K562 (cell line): Measurements from ENCODE around the gene ATAD3C. TPM values are rescaled to one million over a fixed set of nuclear protein-coding genes. Genes with fewer than 3 reads are reported as not detected.

ENCODE experiments used
- ASH1L ChIP-seq: fragments of 450-650 bp; IDR thresholded peaks from 2 replicates; pipeline ENCODE4 v1.6.1; 2018; ENCODE audit warnings: borderline replicate concordance, mild to moderate bottlenecking, low read depth; ENCODE audit not compliant: partially characterized antibody
- ATF7 ChIP-seq: fragments of 450-650 bp; IDR thresholded peaks from 2 replicates; pipeline ENCODE4 v1.7.1; 2014; ENCODE audit warnings: mild to moderate bottlenecking, moderate library complexity
- CGGBP1 ChIP-seq: fragments of 250-450 bp; sonication (Bioruptor Pico); IDR thresholded peaks from 2 replicates; pipeline ENCODE4 v1.9.0; 2021; ENCODE audit warnings: mild to moderate bottlenecking
- E2F3 ChIP-seq: fragments of 250-450 bp; sonication (Bioruptor Pico); IDR thresholded peaks from 2 replicates; pipeline ENCODE4 v1.4.0; 2020; ENCODE audit warnings: mild to moderate bottlenecking
- HNRNPL ChIP-seq: fragments of 200-400 bp; formaldehyde crosslinking; IDR thresholded peaks from 2 replicates; pipeline ENCODE4 v1.6.1; 2017; ENCODE audit warnings: low read depth, mild to moderate bottlenecking, low read length
- JUN ChIP-seq, 2 experiments: sonication (generic) in 1 of 2; formaldehyde crosslinking in 1 of 2; IDR thresholded peaks; 2 replicates each; pipeline versions ENCODE4 v1.6.1 to v1.8.0; 2012 to 2022; ENCODE audit warnings: borderline replicate concordance in 2 of 2, mild to moderate bottlenecking in 2 of 2, improper control_type of control experiment in 1 of 2, low read depth in 1 of 2, low read length in 1 of 2, missing genetic modification reagents in 1 of 2
- MTA2 ChIP-seq: fragments of 450-650 bp; IDR thresholded peaks from 2 replicates; pipeline ENCODE4 v1.6.1; 2016; ENCODE audit warnings: low read depth
- REST ChIP-seq, 2 experiments: fragments of 450-650 bp; formaldehyde crosslinking in 1 of 2; IDR thresholded peaks; 2 replicates each; pipeline versions ENCODE4 v1.4.0 to v1.6.1; 2014 to 2020; ENCODE audit warnings: mild to moderate bottlenecking in 2 of 2, borderline replicate concordance in 1 of 2, low read depth in 1 of 2
- SNRNP70 ChIP-seq: fragments of 200-400 bp; formaldehyde crosslinking; optimal IDR thresholded peaks from 2 replicates; pipeline ENCODE3; 2017; ENCODE audit warnings: low read depth, low read length
- TSHZ1 ChIP-seq: fragments of 250-450 bp; sonication (Bioruptor Pico); IDR thresholded peaks from 2 replicates; pipeline ENCODE4 v1.4.0; 2020; ENCODE audit warnings: mild to moderate bottlenecking, moderate library complexity
- UBTF ChIP-seq, 2 experiments: IDR thresholded peaks; 2 replicates each; pipeline ENCODE4 v1.6.1; 2012; ENCODE audit warnings: improper control_type of control experiment in 2 of 2, low read depth in 2 of 2, low read length in 2 of 2, borderline replicate concordance in 1 of 2
- ZNF354B ChIP-seq: fragments of 250-450 bp; sonication (Bioruptor Pico); IDR thresholded peaks from 2 replicates; pipeline ENCODE4 v1.4.0; 2020
- polyA plus RNA-seq, 8 experiments: library from polyadenylated mRNA; depleted of rRNA in 4 of 8; stranded (reverse) in 5 of 8; unstranded in 3 of 8; fragments of >200 nt; fragmentation: Nextera tagmentation in 2 of 8; fragmentation: Illumina TruSeq in 1 of 8; extraction: Ambion mirVana in 2 of 8; extraction: Trizol in 1 of 8; gene quantifications; 2 replicates each; pipeline versions ENCODE4 v1.2.1 to v1.2.3, GENCODE V29; 2011 to 2014; ENCODE audit warnings: inconsistent platforms in 1 of 8, missing spikeins in 1 of 8
- total RNA-seq, 7 experiments: library from RNA; depleted of rRNA in 6 of 7; stranded (reverse); fragments of >200 nt in 6 of 7; fragmentation: Illumina TruSeq in 2 of 7; extraction: Trizol in 2 of 7; gene quantifications; 2 replicates each; pipeline versions ENCODE4 v1.2.1 to v1.2.3, GENCODE V29; 2011 to 2021; ENCODE audit warnings: low replicate concordance in 1 of 7

Gene ATAD3C
- total and polyA plus RNA-seq, 9 of the 15 experiments (the other 6 are each of a cell fraction or from before 2014, with no cell fraction given): 0.03 to 0.18 TPM; not detected in 7

- TF ChIP-seq UBTF (IDR thresholded peaks at IDR 0.05; ENCODE audit: borderline replicate concordance in 1 of 2, low read depth in 2 of 2, low read length in 2 of 2) (no peak), ASH1L (no peak), ATF7 (peak; percentile 80), SNRNP70 (no peak), MTA2 (no peak), CGGBP1 (CRISPR knock-in tag) (0 out of 2 replicates have a peak, but pooled peaks have one; percentile 15), HNRNPL (no peak), E2F3 (CRISPR knock-in tag) (peak; percentile 92), JUN (IDR thresholded peaks at IDR 0.05; ENCODE audit: borderline replicate concordance, low read depth, low read length) (peak; percentile 64; the same call in 1 of the 2 replicates), JUN (CRISPR knock-in tag; IDR thresholded peaks at IDR 0.05; ENCODE audit: borderline replicate concordance) (no peak), REST (IDR thresholded peaks at IDR 0.05; ENCODE audit: borderline replicate concordance) (peak; percentile 93), REST (CRISPR knock-in tag; IDR thresholded peaks at IDR 0.05; ENCODE audit: low read depth) (peak; percentile 42), TSHZ1 (no peak), ZNF354B (no peak)
Observed at GRCh38 chr1:1471389-1472052, 22.0 kb downstream of the ATAD3C start, which contains the start of gene ATAD3B (continued).
